Measurements from ENCODE around the gene CCL28.

CCL28 gene

DNA sequence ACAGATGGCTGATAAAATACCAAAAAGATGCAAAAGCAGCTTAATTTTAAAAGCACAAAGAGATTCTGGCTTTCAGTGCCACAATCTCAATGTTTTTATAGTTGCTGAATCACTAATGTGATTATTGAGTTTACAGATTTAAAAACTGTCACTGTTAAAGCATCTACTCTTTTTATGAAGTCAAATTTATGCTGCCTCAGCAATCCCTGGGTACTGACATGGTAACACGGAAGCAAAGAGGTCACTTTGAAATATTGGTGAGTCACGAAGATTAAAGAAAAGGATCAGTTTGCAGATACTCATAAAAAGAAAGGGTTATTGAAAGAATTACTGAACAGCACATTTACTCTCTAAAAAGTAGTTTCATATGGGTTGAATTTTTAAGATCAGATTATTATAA, 59.3 kb downstream of the CCL28 start:
- no peak for TF ChIP-seq CTCF (conservative IDR thresholded peaks at IDR 0.05)
- H3K27ac ChIP-seq = no peak overlapping the region

DNA sequence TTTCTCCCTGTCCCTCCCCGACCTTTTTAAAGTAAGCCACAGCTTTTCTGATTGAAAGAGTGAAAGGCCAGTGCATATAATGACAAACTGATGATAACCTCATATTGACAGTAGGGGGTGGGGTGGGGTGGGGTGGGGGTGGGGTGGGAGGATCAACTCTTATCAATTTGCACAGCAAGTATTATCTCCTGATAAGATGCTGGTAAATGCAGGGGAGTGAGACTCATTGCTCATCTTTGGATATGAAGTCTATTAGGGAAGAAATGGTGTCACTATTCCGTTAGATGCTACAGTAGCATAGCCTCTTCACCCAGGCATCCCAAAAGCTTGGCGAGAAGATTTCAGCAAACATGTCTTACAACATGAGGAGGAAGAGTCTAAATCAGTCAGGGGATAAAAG, 60.1 kb downstream of the CCL28 start:
- no peak overlapping the region for H3K27ac ChIP-seq
- TF ChIP-seq CTCF (conservative IDR thresholded peaks at IDR 0.05) = no peak

GRCh38 chr5:43348861-43349363, 63.3 kb downstream of the CCL28 start:
- TF ChIP-seq CTCF (conservative IDR thresholded peaks at IDR 0.05) = no peak
- H3K27ac ChIP-seq = no peak overlapping the region

- no peak for TF ChIP-seq CTCF (conservative IDR thresholded peaks at IDR 0.05)
- no peak overlapping the region for H3K27ac ChIP-seq
Observed at GRCh38 chr5:43348207-43348606, 64.0 kb downstream of the CCL28 start.

DNA sequence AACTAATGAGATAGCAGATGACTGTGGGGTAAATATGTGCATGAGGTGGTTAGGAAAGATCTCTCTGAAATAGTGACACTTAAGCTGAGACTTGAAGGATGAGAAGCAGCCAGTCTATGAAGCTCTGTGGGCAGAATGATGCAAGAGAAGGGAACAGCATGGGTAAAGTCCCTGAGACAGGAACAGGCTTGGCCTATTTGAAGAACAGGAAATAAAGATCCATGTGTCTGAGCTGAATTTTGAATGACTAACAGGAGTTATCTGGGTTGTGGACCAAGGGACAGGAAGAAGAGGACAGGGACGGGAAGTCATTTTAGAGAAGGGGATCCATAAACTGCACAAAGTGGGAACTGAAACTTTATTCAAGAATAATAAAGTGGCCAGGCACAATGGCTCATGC, 73.3 kb downstream of the CCL28 start:
- H3K27ac ChIP-seq = no peak overlapping the region
- TF ChIP-seq CTCF (conservative IDR thresholded peaks at IDR 0.05) = no peak

DNA sequence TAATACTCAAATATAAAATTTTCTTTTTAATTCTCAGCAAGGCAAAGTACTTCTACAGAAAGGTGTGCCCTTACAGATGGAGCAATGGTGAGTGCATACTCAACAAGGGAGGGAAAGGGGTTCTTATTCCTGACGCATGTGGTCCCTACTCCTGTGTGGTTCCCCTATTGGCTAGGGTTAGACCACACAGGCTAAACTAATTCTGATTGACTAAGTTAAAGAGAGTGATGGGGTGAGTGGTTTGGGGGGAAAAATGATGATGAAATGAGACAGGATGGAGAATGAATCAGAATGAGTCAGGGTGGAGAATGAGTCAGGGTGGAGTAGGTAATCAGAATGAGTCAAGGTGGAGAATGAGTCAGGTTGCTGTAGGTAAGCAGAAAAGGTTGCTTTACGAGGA, 76.0 kb downstream of the CCL28 start:
- no peak for TF ChIP-seq CTCF (conservative IDR thresholded peaks at IDR 0.05)
- no peak overlapping the region for H3K27ac ChIP-seq

DNA sequence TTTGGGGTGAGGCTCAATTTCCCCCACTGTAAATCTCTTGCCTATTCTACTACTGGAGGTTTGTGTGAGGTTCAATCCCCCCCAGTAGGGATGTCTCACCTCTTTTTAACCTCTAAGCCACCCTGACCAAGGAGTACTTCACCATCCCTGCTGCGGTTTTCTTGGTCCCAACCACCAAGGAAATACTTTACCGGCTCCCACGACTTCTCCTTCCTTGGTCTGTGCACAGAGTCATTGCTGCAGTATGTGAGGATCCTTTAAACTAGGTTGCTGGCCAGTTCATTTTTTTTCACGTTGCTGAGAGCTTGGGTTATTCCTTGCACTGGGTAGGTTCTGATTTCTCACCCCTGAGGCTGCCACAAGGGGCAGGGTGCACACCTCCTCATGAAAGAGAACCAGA, 76.5 kb downstream of the CCL28 start:
- TF ChIP-seq CTCF (conservative IDR thresholded peaks at IDR 0.05) = no peak
- H3K27ac ChIP-seq = no peak overlapping the region

DNA sequence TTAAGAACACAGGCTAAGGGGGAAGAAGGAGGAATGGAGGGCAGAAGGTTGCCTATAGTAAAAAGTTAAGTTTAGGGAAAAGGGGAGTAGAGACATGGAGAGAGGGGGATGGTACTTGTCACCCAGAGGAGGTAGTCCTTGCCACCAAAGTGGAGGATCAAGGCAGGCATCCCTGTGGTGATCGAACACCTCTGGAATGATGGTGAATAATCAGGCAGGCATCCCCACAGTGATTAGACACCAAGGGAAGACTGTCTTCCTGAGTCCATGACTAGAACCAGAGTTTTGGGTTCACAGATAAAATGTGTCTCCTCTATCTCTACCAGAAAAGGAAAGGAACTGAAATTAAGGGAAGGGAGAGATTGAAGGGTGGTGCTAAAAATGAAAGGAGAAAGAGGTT, 79.8 kb downstream of the CCL28 start:
- no peak for TF ChIP-seq CTCF (conservative IDR thresholded peaks at IDR 0.05)

More for the DNA sequence above, 79.8 kb downstream of the CCL28 start:
- H3K27ac ChIP-seq = no peak overlapping the region

Measured in VCaP (cell line).